Renal cortex interstitium (tissue), 11 donors: ENCODE measurements around the gene BRCC3. TPM values are rescaled to one million over a fixed set of nuclear protein-coding genes. Genes with fewer than 3 reads are reported as not detected.
A peak's percentile ranks its signal among the peaks of the same experiment; 100 is the strongest.
"Not testable (repeated sequence)": the region's sequence is repeated elsewhere in the genome, so short reads cannot be mapped to it uniquely, and the experiment has no call there.

ENCODE experiments used
- DNase-seq, 11 donors: peaks; one replicate each; pipeline ENCODE4 v3.0.0-alpha.2; 2013; ENCODE audit warnings: low read depth in 9 of 11, low spot score in 4 of 11; ENCODE audit errors: extremely low read depth in 1 of 11
- polyA plus RNA-seq, 3 donors: library from polyadenylated mRNA; unstranded; fragments of 120-200 nt; gene quantifications; one replicate each; pipeline ENCODE4 v1.2.1, GENCODE V29; 2013; ENCODE audit not compliant: insufficient read length in 3 of 3

BRCC3 gene
- polyA plus RNA-seq, 3 donors, result 25.5 to 31.0 (median 27.4) TPM

DNA sequence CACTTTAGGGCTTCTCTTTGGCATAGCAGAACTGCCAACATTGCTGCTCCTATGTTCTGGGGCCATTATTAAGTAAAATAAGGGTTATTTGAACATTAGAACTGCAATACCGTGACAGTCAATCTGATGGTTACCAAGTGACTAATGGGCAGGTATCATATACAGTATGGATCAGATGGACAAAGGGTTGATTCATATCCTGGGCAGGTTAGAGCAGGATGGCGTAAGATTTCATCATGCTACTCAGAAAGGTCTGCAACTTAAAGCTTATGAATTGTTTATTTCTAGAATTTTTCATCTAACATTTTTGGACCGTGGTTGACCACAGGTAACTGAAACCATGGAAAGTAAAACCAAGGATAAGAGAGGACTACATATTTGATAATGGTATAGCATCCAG is 40.9 kb downstream of the BRCC3 start:
- DNase-seq, result no peak

DNA sequence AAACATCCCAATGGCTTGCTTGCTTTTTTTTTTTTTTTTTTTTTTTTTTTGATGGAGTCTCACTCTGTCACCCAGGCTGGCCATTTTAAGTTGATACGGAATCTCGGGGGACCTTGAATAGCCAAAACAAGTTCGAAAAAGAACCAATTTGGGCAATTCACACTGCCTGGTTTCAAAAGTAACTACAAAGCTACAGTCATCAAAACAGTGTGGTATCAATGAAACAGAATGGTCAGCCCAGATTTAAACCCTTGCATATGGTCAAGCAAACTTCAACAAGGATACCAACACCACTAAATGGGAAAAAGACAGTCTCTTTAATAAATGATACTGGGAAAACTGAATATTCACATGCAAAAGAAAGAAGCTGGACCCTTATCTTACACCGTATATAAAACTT is 41.8 kb downstream of the BRCC3 start:
- no peak for DNase-seq

- no peak for DNase-seq
Observed at GRCh38 chrX:155115174-155115819, 44.0 kb downstream of the BRCC3 start.

- no peak for DNase-seq
Observed at GRCh38 chrX:155127465-155127864, 56.2 kb downstream of the BRCC3 start.

DNA sequence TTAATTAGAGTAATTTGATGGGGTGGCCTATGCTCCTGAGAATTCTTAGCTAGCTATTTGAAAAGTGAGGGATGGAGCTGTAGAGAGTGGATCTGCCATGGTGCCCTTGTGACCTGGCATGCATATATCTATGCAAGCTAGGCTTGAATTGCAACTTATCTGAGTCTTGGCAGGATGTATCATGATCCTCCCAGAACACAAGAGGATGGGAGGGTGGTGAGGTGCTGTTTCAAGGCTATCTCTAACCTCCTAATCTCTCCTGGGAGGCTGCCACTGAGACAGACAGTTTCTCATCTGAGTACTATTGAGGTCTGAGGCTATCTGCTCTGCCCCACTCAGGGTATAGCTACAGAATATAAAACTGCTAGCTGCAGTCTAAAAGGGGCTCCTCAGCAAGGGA is 56.6 kb downstream of the BRCC3 start:
- DNase-seq, result no peak

- DNase-seq, result no peak
Observed at GRCh38 chrX:155132110-155132509, 60.8 kb downstream of the BRCC3 start.

GRCh38 chrX:155134255-155134654 is 62.9 kb downstream of the BRCC3 start:
- DNase-seq, result no peak

GRCh38 chrX:155143959-155144548 is 72.7 kb downstream of the BRCC3 start:
- no peak for DNase-seq

DNA sequence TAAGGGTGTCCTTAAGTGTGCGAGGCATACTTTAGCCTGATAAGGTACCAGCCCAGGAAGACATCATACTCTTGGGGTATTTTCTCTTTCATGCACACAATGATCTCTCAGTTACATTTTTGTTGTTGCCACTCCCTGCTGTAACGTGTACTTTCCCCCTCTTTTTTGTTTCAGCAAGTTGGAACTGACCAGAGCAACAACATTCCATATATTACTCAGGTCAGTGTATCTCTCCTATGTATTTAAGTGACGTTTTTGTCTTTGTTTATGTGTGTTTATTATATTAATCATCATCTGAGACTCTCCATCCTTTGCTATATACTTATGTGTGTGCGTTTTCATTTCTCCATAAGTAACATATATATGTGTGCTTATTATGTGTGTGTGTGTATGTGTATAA is 73.6 kb downstream of the BRCC3 start:
- no peak for DNase-seq

GRCh38 chrX:155147612-155148011 is 76.3 kb downstream of the BRCC3 start:
- not testable (repeated sequence) for DNase-seq

- DNase-seq, result not testable (repeated sequence)
Observed at GRCh38 chrX:155148166-155148565, 76.9 kb downstream of the BRCC3 start.

GRCh38 chrX:155148724-155149537 is 77.6 kb downstream of the BRCC3 start:
- peak in 3 of 11 donors; percentile 1 to 3 (median 2) for DNase-seq

- no peak for DNase-seq
Observed at GRCh38 chrX:155169881-155170280, 98.6 kb downstream of the BRCC3 start.

Other genes with a start within 250 kb of the BRCC3 start
- not detected for gene SMIM9, start 236.8 kb upstream of the BRCC3 start, polyA plus RNA-seq
- 10 to 100 TPM in 2 of 3 donors, 1 to 10 TPM in 1; 8.5 to 23.9 (median 20.5) TPM for gene F8A1, start 185.2 kb upstream of the BRCC3 start, polyA plus RNA-seq
- 10 to 100 TPM; 12.2 to 18.7 (median 12.7) TPM for gene F8, start 48.8 kb upstream of the BRCC3 start, polyA plus RNA-seq
- gene FUNDC2, start 44.7 kb upstream of the BRCC3 start, polyA plus RNA-seq, result 100 to 1,000 TPM; 100 to 118 (median 117) TPM
- gene CMC4, start 372 bp upstream of the BRCC3 start, polyA plus RNA-seq, result 1 to 10 TPM; 5.2 to 8.9 (median 8.0) TPM
- 10 to 100 TPM; 18.8 to 26.2 (median 18.9) TPM for gene MTCP1, start 372 bp upstream of the BRCC3 start, polyA plus RNA-seq
- gene VBP1, start 145.0 kb downstream of the BRCC3 start, polyA plus RNA-seq, result 10 to 100 TPM; 68.8 to 88.8 (median 70.2) TPM
- 1 to 10 TPM; 2.3 to 3.6 (median 3.0) TPM for gene RAB39B, start 193.0 kb downstream of the BRCC3 start, polyA plus RNA-seq